Right renal pelvis (tissue), 4 donors: ENCODE data around the gene AKT3. TPM values are rescaled to one million over a fixed set of nuclear protein-coding genes. Genes with fewer than 3 reads are reported as not detected.
"Not testable (repeated sequence)": the region's sequence is repeated elsewhere in the genome, so short reads cannot be mapped to it uniquely, and the experiment has no call there.

ENCODE experiments used
- DNase-seq, 4 donors: peaks; one replicate each; pipeline ENCODE4 v3.0.0-alpha.2; 2013; ENCODE audit warnings: low read depth in 4 of 4, low spot score in 3 of 4, missing footprints in 1 of 4
- polyA plus RNA-seq, 4 donors: library from polyadenylated mRNA; unstranded; fragments of 120-200 nt; gene quantifications; one replicate each; pipeline ENCODE4 v1.2.1, GENCODE V29; 2013; ENCODE audit not compliant: insufficient read length in 4 of 4

The AKT3 gene
- polyA plus RNA-seq, 4 donors = 22.6 to 38.2 (median 37.1) TPM

- no peak for DNase-seq
Observed at GRCh38 chr1:243639027-243639658, 210.9 kb downstream of the AKT3 start.

GRCh38 chr1:243638186-243638585, 211.9 kb downstream of the AKT3 start:
- no peak for DNase-seq

- no peak for DNase-seq
Observed at GRCh38 chr1:243628476-243628907, 221.6 kb downstream of the AKT3 start.

- no peak for DNase-seq
Observed at GRCh38 chr1:243623841-243624240, 226.2 kb downstream of the AKT3 start.

- no peak for DNase-seq
Observed at GRCh38 chr1:243621973-243622372, 228.1 kb downstream of the AKT3 start.

GRCh38 chr1:243620096-243620495, 229.9 kb downstream of the AKT3 start:
- no peak for DNase-seq

- no peak for DNase-seq
Observed at GRCh38 chr1:243609698-243610097, 240.3 kb downstream of the AKT3 start.

GRCh38 chr1:243605604-243606003, 244.4 kb downstream of the AKT3 start:
- DNase-seq = no peak

- no peak for DNase-seq
Observed at GRCh38 chr1:243601720-243602119, 248.3 kb downstream of the AKT3 start.

- DNase-seq = no peak
Observed at GRCh38 chr1:243598433-243598832, 251.6 kb downstream of the AKT3 start.

GRCh38 chr1:243597383-243597782, 252.7 kb downstream of the AKT3 start:
- no peak for DNase-seq

GRCh38 chr1:243596431-243597062, 253.5 kb downstream of the AKT3 start:
- DNase-seq = no peak

GRCh38 chr1:243595527-243596210, 254.4 kb downstream of the AKT3 start:
- no peak for DNase-seq

- DNase-seq = no peak
Observed at GRCh38 chr1:243594455-243594854, 255.6 kb downstream of the AKT3 start.

- DNase-seq = not testable (repeated sequence)
Observed at GRCh38 chr1:243589286-243589685, 260.8 kb downstream of the AKT3 start.

GRCh38 chr1:243587823-243588560, 262.1 kb downstream of the AKT3 start:
- DNase-seq = no peak

GRCh38 chr1:243587285-243587684, 262.8 kb downstream of the AKT3 start:
- DNase-seq = no peak

GRCh38 chr1:243585982-243586381, 264.1 kb downstream of the AKT3 start:
- DNase-seq = no peak

- no peak for DNase-seq
Observed at GRCh38 chr1:243582326-243582725, 267.7 kb downstream of the AKT3 start.

- DNase-seq = no peak
Observed at GRCh38 chr1:243580984-243581383, 269.1 kb downstream of the AKT3 start.

GRCh38 chr1:243580072-243580471, 270.0 kb downstream of the AKT3 start:
- DNase-seq = no peak
